ENCODE data around the gene PDLIM4.

Gene PDLIM4

DNA sequence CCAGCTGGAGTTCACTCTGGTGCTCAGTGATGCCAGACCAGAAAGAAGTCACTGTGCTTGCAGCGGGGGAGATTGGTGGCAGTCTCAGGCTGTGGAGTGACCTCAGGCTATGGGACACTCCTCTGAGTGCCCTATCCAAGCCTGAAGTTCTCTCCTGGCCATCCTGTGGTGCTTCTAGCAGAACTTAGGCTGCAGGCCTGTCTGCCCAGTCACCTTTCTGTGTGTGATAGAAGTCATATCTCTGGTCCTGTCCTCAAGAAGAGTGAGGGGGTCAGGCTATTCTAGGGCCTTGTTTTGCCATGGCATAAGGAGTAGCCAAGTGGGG lies 9.3 kb downstream of the PDLIM4 start:
- DNase-seq (ENCODE audit: extremely low spot score): no peak
- CTCF ChIA-PET: no interaction called here
- POLR2A ChIA-PET: no interaction called here
- TF ChIP-seq SUZ12 (IDR thresholded peaks at IDR 0.05) (no peak), HDGF (IDR thresholded peaks at IDR 0.05; ENCODE audit: borderline replicate concordance) (no peak), ZNF384 (IDR thresholded peaks at IDR 0.05) (no peak), ELF4 (IDR thresholded peaks at IDR 0.05) (no peak), TARDBP (IDR thresholded peaks at IDR 0.05) (no peak), FOXA1 (IDR thresholded peaks at IDR 0.05) (no peak)

DNA sequence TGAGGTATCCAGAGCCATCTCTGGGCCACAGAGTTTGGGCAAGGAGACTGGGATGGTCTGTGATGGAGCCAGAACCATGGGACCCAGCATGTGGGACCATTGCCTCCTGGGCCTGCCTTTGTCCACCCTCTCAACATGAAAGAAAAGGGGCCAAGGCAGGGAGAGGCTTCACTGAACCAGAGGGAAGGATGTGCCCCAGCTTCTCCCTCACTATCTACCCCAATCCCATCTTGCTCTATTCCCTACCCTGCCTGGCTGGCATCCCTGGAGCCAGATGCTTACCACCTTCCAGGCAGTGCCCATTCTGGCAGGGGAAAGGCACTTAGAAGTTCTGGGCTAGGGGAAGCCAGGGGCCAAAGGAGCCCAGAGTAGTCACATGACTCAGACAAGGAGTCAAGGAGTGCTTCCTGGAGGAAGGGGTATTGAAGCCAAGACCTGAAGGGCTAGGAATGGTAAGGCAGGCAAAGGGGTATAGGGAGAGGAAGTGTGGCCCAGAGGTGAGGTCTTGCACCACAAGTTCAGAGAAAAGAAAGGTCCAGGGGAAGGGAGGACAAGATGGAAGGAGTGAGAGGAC lies 9.8 kb downstream of the PDLIM4 start:
- POLR2A ChIA-PET: interaction anchor here (1.2 kb wide), 1 partner anchor 27 kb away, joined by 7 read pairs; the partner anchor contains the start of gene SLC22A4
- CTCF ChIA-PET: interaction anchor here (0.7 kb wide), 1 partner anchor 14 kb away, joined by 4 read pairs; no protein-coding TSS in a partner anchor
- no peak for DNase-seq (ENCODE audit: extremely low spot score)
- TF ChIP-seq SUZ12 (IDR thresholded peaks at IDR 0.05) (no peak), FOXK2 (IDR thresholded peaks at IDR 0.05) (no peak), NFRKB (IDR thresholded peaks at IDR 0.05) (no peak), SP1 (IDR thresholded peaks at IDR 0.05) (no peak), HDGF (IDR thresholded peaks at IDR 0.05; ENCODE audit: borderline replicate concordance) (no peak), BHLHE40 (IDR thresholded peaks at IDR 0.05; ENCODE audit: borderline replicate concordance) (no peak), CTBP1 (IDR thresholded peaks at IDR 0.05; ENCODE audit: borderline replicate concordance) (no peak), FOXA1 (IDR thresholded peaks at IDR 0.05) (no peak), LEF1 (IDR thresholded peaks at IDR 0.05; ENCODE audit: borderline replicate concordance) (no peak), FOXM1 (IDR thresholded peaks at IDR 0.05; ENCODE audit: borderline replicate concordance) (no peak), ZNF384 (IDR thresholded peaks at IDR 0.05) (no peak)

DNA sequence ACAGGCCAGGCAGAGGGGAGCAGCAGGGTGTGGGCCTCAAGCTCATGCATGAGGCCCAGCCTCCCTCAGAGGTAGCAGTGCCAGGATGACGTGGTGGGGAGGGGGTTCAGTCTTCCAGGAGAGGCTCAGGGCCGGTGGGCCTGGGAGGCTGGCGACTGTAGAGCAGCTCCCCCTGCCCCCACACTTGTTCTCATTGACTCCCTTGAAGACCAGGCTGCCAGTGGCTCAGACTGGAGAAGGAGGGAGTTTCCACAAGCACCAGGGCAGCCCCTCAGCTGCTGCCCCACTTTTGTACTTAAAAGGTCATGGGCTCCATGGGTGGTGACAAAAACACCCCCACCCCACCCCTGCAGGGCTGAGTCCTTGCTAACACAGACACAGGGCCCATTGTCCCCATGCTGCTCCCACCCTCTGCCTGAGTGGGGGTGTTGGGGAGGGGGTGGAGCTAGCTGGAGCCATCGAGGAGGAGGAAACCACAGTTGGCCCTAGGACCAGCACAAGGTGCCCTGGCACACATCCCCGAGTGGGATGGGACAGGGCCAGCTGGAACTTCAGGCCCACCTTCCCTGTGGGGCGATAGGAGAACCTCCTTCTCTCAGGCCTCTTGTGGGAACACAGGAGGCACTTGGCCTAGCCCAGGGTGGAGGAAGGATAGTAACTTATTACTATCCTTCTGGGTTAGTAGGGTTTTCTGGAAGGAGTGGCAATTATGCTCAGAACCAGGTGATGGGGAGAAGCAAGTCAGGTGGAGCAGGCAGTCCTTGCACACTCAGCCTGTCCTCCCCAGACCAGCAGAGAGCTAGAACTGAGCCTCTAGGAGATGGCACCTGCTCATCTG lies 10.7 kb downstream of the PDLIM4 start:
- POLR2A ChIA-PET: interaction anchor here (0.6 to 1.2 kb wide), 2 partner anchors 26 kb away, joined by 4 to 7 read pairs; partner anchors contain the start of gene SLC22A4
- CTCF ChIA-PET: interaction anchor here (0.5 to 0.7 kb wide), 2 partner anchors 14 to 405 kb away, joined by 4 to 5 read pairs; no protein-coding TSS in a partner anchor

DNA sequence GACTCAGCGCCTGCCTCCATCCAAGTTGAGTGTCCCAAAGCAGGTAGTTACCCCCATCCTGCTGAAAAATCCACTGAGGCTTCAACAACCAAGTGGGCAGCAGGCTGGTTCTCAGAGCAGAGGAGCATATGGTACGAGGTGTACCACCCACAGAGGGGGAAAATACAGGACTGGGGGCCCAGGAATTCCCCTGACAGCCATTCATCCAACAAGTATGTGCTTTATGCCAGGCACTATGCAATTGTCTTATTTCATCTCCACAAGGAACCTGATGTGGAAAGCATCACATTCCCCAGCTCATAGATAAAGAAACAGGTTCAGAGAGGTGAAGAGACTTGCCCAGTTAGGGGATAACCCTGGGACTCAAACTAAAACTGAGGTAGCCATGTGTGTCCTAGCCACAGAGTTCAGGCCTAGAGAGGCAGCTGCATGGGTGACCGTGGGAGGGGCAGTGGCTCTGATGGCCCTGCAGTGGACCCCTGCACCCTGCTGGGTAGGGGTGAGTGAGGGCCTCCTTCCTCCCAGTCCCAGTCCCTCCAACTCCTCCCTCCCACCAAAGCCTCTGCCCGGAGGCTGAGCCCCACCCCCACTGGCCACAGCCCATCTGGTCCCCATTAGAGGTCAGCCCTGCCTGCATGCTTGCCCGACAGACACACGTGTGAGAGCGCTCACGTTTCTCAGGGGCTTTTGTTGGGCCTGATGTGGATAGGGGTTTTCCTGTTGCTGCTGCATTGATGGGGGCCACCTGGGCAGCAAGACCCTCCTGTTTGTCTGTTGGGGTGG lies 11.5 kb downstream of the PDLIM4 start:
- CTCF ChIA-PET: interaction anchor here (0.5 kb wide), 1 partner anchor 405 kb away, joined by 5 read pairs; no protein-coding TSS in a partner anchor
- DNase-seq (ENCODE audit: extremely low spot score): no peak
- POLR2A ChIA-PET: interaction anchor here (0.6 kb wide), 1 partner anchor 25 kb away, joined by 4 read pairs; no protein-coding TSS in a partner anchor
- TF ChIP-seq L3MBTL2 (conservative IDR thresholded peaks at IDR 0.05) (no peak), ELF4 (IDR thresholded peaks at IDR 0.05) (no peak)

More for the DNA sequence above, 10.7 kb downstream of the PDLIM4 start:
- no peak for DNase-seq (ENCODE audit: extremely low spot score)
- no peak for TF ChIP-seq SUZ12 (IDR thresholded peaks at IDR 0.05)
- no peak for TF ChIP-seq ELF4 (IDR thresholded peaks at IDR 0.05)
- TF ChIP-seq FOXA1 (IDR thresholded peaks at IDR 0.05): no peak

DNA sequence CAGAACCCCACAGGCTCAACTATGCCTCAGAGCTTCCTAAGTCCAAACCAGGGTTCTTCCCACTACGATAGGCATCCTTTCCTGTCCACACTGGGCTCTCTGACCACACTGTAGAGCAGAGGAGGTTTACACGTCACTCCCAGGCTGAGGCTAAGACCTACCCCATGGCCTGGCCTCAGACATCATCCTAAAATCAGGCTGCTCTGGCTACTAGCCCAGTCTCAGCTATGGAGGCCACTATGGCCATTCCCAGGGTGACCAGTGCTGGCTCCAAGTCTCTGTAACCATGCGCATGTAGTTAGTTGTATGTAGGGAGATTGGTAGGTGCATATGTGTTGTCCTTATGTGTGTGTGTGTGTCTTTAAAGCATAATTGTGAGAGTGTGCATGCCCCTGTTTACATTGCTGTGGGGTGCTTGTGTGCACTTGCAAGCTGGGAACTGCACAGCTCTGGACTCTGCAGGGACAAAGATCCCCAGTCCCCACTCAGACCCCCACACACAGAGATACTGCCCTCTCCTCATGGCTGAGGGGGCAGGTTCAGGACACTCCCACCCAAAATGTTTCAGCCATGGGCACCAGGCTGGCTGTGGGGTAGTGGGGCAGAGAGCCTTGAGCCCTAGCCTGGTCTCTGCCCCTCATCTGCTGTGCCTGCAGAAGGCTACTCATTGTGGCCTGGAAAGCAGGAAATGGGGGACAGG lies 12.3 kb downstream of the PDLIM4 start:
- ChIA-PET CTCF (no interaction called here), POLR2A (no interaction called here)
- TF ChIP-seq NFRKB (IDR thresholded peaks at IDR 0.05) (no peak), ARNT (IDR thresholded peaks at IDR 0.05) (no peak), CTBP1 (IDR thresholded peaks at IDR 0.05; ENCODE audit: borderline replicate concordance) (no peak), FOXM1 (IDR thresholded peaks at IDR 0.05; ENCODE audit: borderline replicate concordance) (no peak), LEF1 (IDR thresholded peaks at IDR 0.05; ENCODE audit: borderline replicate concordance) (no peak), HDGF (IDR thresholded peaks at IDR 0.05; ENCODE audit: borderline replicate concordance) (no peak), SP1 (IDR thresholded peaks at IDR 0.05) (no peak)
- no peak for DNase-seq (ENCODE audit: extremely low spot score)

DNA sequence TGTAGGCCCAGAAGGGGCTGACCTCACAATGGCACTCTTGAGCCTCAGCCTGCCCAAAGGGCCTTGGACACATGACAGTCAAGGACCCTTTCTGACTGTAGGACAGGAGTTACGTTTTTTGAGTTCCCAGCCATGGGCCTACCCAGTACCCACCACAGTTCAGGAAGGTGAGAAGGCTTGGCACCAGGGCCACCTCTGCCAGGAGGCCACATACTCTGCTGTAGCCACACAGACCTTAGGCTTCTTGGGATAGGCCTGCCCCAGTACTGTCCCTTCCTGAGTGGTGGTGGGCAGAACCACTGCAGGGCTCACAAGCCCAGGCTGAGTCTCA lies 12.8 kb downstream of the PDLIM4 start:
- DNase-seq (ENCODE audit: extremely low spot score): no peak
- TF ChIP-seq NFRKB (IDR thresholded peaks at IDR 0.05) (no peak), BHLHE40 (IDR thresholded peaks at IDR 0.05; ENCODE audit: borderline replicate concordance) (no peak), SUZ12 (IDR thresholded peaks at IDR 0.05) (no peak), FOXM1 (IDR thresholded peaks at IDR 0.05; ENCODE audit: borderline replicate concordance) (no peak), HDGF (IDR thresholded peaks at IDR 0.05; ENCODE audit: borderline replicate concordance) (no peak), CTBP1 (IDR thresholded peaks at IDR 0.05; ENCODE audit: borderline replicate concordance) (no peak), ZNF384 (IDR thresholded peaks at IDR 0.05) (no peak), FOXK2 (IDR thresholded peaks at IDR 0.05) (no peak), SP1 (IDR thresholded peaks at IDR 0.05) (no peak), LEF1 (IDR thresholded peaks at IDR 0.05; ENCODE audit: borderline replicate concordance) (no peak)
- TF ChIP-seq, protein P1, sequence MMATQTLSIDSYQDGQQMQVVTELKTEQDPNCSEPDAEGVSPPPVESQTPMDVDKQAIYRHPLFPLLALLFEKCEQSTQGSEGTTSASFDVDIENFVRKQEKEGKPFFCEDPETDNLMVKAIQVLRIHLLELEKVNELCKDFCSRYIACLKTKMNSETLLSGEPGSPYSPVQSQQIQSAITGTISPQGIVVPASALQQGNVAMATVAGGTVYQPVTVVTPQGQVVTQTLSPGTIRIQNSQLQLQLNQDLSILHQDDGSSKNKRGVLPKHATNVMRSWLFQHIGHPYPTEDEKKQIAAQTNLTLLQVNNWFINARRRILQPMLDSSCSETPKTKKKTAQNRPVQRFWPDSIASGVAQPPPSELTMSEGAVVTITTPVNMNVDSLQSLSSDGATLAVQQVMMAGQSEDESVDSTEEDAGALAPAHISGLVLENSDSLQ (IDR thresholded peaks at IDR 0.05): no peak
- POLR2A ChIA-PET: no interaction called here
- CTCF ChIA-PET: no interaction called here

DNA sequence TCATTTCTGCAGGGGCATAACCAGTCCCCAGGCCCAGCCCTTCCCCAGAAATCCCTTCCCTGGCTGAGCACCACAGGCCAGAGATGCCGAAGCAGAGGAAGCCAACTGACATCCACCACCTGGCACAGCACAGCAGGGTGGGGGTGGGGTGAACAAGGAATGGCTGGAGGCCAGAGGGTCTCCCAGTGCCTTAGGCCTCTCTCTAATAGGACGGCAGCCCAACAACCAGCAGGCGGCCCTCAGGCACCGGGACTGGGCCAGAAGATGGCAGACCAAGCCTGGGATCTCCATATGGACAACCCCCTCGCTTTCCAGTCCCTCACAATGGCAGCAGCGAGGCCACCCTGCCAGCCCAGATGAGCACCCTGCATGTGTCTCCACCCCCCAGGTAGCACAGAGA lies 13.2 kb downstream of the PDLIM4 start:
- DNase-seq (ENCODE audit: extremely low spot score): no peak
- TF ChIP-seq FOXK2 (IDR thresholded peaks at IDR 0.05): no peak
- POLR2A ChIA-PET: no interaction called here
- CTCF ChIA-PET: no interaction called here

Data from HEK293T (cell line).